CD8-positive, alpha-beta memory T cell (primary cell): Measurements from ENCODE around the gene SLC25A40. TPM values are rescaled to one million over a fixed set of nuclear protein-coding genes. Genes with fewer than 3 reads are reported as not detected.
"Not testable (repeated sequence)": the region's sequence is repeated elsewhere in the genome, so short reads cannot be mapped to it uniquely, and the experiment has no call there.

Experiments
- CTCF ChIA-PET: fragments of 350-600 bp; sonication (Branson Sonifier 250); formaldehyde crosslinking; loops from one replicate; lab custom pipeline; 2021; ENCODE audit warnings: antibody characterized with exemption; lab: Charles Lee
- POLR2A ChIA-PET: fragments of 350-600 bp; sonication (Branson Sonifier 250); formaldehyde crosslinking; loops from one replicate; lab custom pipeline; 2021; ENCODE audit warnings: antibody characterized with exemption; lab: Charles Lee
- DNase-seq, 5 donors: peaks; one replicate each; pipeline versions ENCODE4 v3.0.0 to v3.0.0-alpha.2; 2020 to 2022; ENCODE audit warnings: mixed read lengths in 1 of 5
- H3K27ac ChIP-seq: one replicate; pipeline ENCODE4 v1.7.0; 2013; ENCODE audit warnings: low read depth, mild to moderate bottlenecking, low read length, moderate library complexity
- H3K27me3 ChIP-seq: 2 replicates; pipeline ENCODE4 v1.7.0; 2013; ENCODE audit warnings: low read length, mild to moderate bottlenecking; ENCODE audit not compliant: insufficient read depth, poor library complexity, severe bottlenecking
- H3K36me3 ChIP-seq: 2 replicates; pipeline ENCODE4 v1.7.0; 2013; ENCODE audit warnings: mild to moderate bottlenecking, low read length, moderate library complexity; ENCODE audit not compliant: insufficient read depth
- H3K4me1 ChIP-seq: 2 replicates; pipeline ENCODE4 v1.7.0; 2013; ENCODE audit warnings: mild to moderate bottlenecking, low read length, moderate library complexity; ENCODE audit not compliant: insufficient read depth
- H3K4me3 ChIP-seq: 2 replicates; pipeline ENCODE4 v1.7.0; 2013; ENCODE audit warnings: mild to moderate bottlenecking, low read length
- H3K9me3 ChIP-seq: 2 replicates; pipeline ENCODE4 v1.7.0; 2013; ENCODE audit warnings: mild to moderate bottlenecking, low read length
- H3K27ac Mint-ChIP-seq, 8 donors: one replicate each; pipeline ENCODE4 v1.8.0; 2020 to 2021; ENCODE audit warnings: mixed read lengths in 8 of 8, mild to moderate bottlenecking in 6 of 8, inconsistent platforms in 3 of 8, moderate library complexity in 3 of 8
- H3K27me3 Mint-ChIP-seq, 2 donors: one replicate each; pipeline ENCODE4 v1.8.0; 2020 to 2021; ENCODE audit warnings: mixed read lengths in 2 of 2, mild to moderate bottlenecking in 1 of 2, moderate library complexity in 1 of 2
- H3K36me3 Mint-ChIP-seq, 3 donors: one replicate each; pipeline ENCODE4 v1.8.0; 2020 to 2021; ENCODE audit warnings: mixed read lengths in 3 of 3, inconsistent platforms in 1 of 3, mild to moderate bottlenecking in 1 of 3
- H3K4me1 Mint-ChIP-seq, 3 donors: one replicate each; pipeline ENCODE4 v1.8.0; 2020 to 2021; ENCODE audit warnings: mixed read lengths in 3 of 3, inconsistent platforms in 1 of 3, mild to moderate bottlenecking in 1 of 3
- H3K4me3 Mint-ChIP-seq, 7 donors: one replicate each; pipeline ENCODE4 v1.8.0; 2020 to 2021; ENCODE audit warnings: mixed read lengths in 7 of 7, mild to moderate bottlenecking in 6 of 7, moderate library complexity in 4 of 7, inconsistent platforms in 2 of 7
- H3K9me3 Mint-ChIP-seq, 5 donors: one replicate each; pipeline ENCODE4 v1.8.0; 2020 to 2022; ENCODE audit warnings: mixed read lengths in 5 of 5, mild to moderate bottlenecking in 3 of 5, moderate library complexity in 2 of 5, inconsistent platforms in 1 of 5
- polyA plus RNA-seq: library from polyadenylated mRNA; unstranded; fragments of 300-500 nt; fragmentation: Illumina TruSeq; gene quantifications from one replicate; pipeline ENCODE4 v1.2.3, GENCODE V29; 2021
- total RNA-seq, 2 experiments: library from RNA; stranded (reverse); gene quantifications; one replicate each; pipeline ENCODE4 v1.2.3, GENCODE V29; 2021

The SLC25A40 gene
- total and polyA plus RNA-seq, 3 experiments from 2014 or later, result 13.7 to 37.9 (median 32.8) TPM

- Mint-ChIP-seq H3K4me3 (no peak overlapping the region), H3K27me3 (no peaks in the 10 kb centered on the region), H3K9me3 (peaks cover 0 to 10% (median 3%) of the 10 kb centered on the region in 5 donors), H3K27ac (peak overlapping the region in 3 of 8 donors; percentile 0 to 31 (median 14)), H3K36me3 (peaks cover 6 to 24% (median 10%) of the 10 kb centered on the region in 3 donors), H3K4me1 (no peaks in the 10 kb centered on the region)
- DNase-seq, result no peak
- Histone ChIP-seq H3K4me3 (no peak overlapping the region), H3K9me3 (no peaks in the 10 kb centered on the region), H3K36me3 (no peaks in the 10 kb centered on the region), H3K27me3 (no peaks in the 10 kb centered on the region), H3K4me1 (no peaks in the 10 kb centered on the region), H3K27ac (no peak overlapping the region)
- ChIA-PET POLR2A (no interaction called here), CTCF (interaction anchor here (0.8 kb wide), 1 partner anchor 53 kb away, joined by 3 read pairs; no protein-coding TSS in a partner anchor)
Measured at GRCh38 chr7:87833130-87833529, 43.0 kb downstream of the SLC25A40 start.

GRCh38 chr7:87831097-87831496, 45.1 kb downstream of the SLC25A40 start:
- Mint-ChIP-seq H3K27ac (no peak overlapping the region), H3K4me1 (no peaks in the 10 kb centered on the region), H3K36me3 (peaks cover 6 to 21% (median 11%) of the 10 kb centered on the region in 3 donors), H3K4me3 (no peak overlapping the region), H3K9me3 (peaks cover 4 to 17% (median 6%) of the 10 kb centered on the region in 5 donors), H3K27me3 (no peaks in the 10 kb centered on the region)
- no peak overlapping the region for H3K27ac ChIP-seq
- CTCF ChIA-PET, result no interaction called here
- H3K4me3 ChIP-seq, result no peak overlapping the region
- H3K4me1 ChIP-seq, result no peaks in the 10 kb centered on the region
- no peaks in the 10 kb centered on the region for H3K36me3 ChIP-seq
- POLR2A ChIA-PET, result no interaction called here
- no peak for DNase-seq
- peaks cover under 1% of the 10 kb centered on the region for H3K9me3 ChIP-seq
- H3K27me3 ChIP-seq, result no peaks in the 10 kb centered on the region

GRCh38 chr7:87828383-87828782, 47.8 kb downstream of the SLC25A40 start:
- DNase-seq, H3K9me3 ChIP-seq, H3K4me3 ChIP-seq, H3K27ac ChIP-seq, H3K4me3 Mint-ChIP-seq, CTCF ChIA-PET, H3K27me3 ChIP-seq, H3K4me1 ChIP-seq, H3K4me1 Mint-ChIP-seq, H3K36me3 ChIP-seq, POLR2A ChIA-PET, H3K27me3 Mint-ChIP-seq, H3K27ac Mint-ChIP-seq: not testable (repeated sequence)
- peaks cover 12 to 43% (median 25%) of the 10 kb centered on the region in 5 donors for H3K9me3 Mint-ChIP-seq
- H3K36me3 Mint-ChIP-seq, result peaks cover 10 to 14% (median 13%) of the 10 kb centered on the region in 3 donors

- POLR2A ChIA-PET, H3K27me3 ChIP-seq, H3K27me3 Mint-ChIP-seq, H3K27ac ChIP-seq, H3K4me3 ChIP-seq, H3K4me1 Mint-ChIP-seq, H3K36me3 ChIP-seq, H3K4me3 Mint-ChIP-seq, H3K9me3 ChIP-seq, H3K27ac Mint-ChIP-seq, H3K4me1 ChIP-seq, CTCF ChIA-PET, DNase-seq: not testable (repeated sequence)
- peaks cover under 1 to 13% (median 2%) of the 10 kb centered on the region in 3 donors for H3K36me3 Mint-ChIP-seq
- H3K9me3 Mint-ChIP-seq, result peaks cover 12 to 53% (median 32%) of the 10 kb centered on the region in 5 donors
Measured at GRCh38 chr7:87825369-87825768, 50.8 kb downstream of the SLC25A40 start.

GRCh38 chr7:87822056-87822455, 54.1 kb downstream of the SLC25A40 start:
- H3K36me3 Mint-ChIP-seq, H3K27me3 ChIP-seq, POLR2A ChIA-PET, H3K27ac ChIP-seq, H3K9me3 ChIP-seq, H3K27me3 Mint-ChIP-seq, H3K27ac Mint-ChIP-seq, CTCF ChIA-PET, H3K36me3 ChIP-seq, H3K4me3 ChIP-seq, DNase-seq, H3K4me3 Mint-ChIP-seq, H3K4me1 Mint-ChIP-seq, H3K4me1 ChIP-seq: not testable (repeated sequence)
- peaks cover 12 to 41% (median 27%) of the 10 kb centered on the region in 5 donors for H3K9me3 Mint-ChIP-seq

GRCh38 chr7:87818336-87818735, 57.8 kb downstream of the SLC25A40 start:
- POLR2A ChIA-PET, result no interaction called here
- H3K27ac Mint-ChIP-seq, result no peak overlapping the region
- CTCF ChIA-PET, result no interaction called here

GRCh38 chr7:87816389-87816788, 59.8 kb downstream of the SLC25A40 start:
- Histone ChIP-seq H3K27me3 (no peaks in the 10 kb centered on the region), H3K9me3 (no peaks in the 10 kb centered on the region), H3K4me1 (no peaks in the 10 kb centered on the region), H3K4me3 (no peak overlapping the region), H3K27ac (no peak overlapping the region), H3K36me3 (no peaks in the 10 kb centered on the region)
- DNase-seq, result no peak
- ChIA-PET CTCF (no interaction called here), POLR2A (no interaction called here)
- peaks cover 0 to 6% (median 2%) of the 10 kb centered on the region in 3 donors for H3K4me1 Mint-ChIP-seq
- peaks cover 0 to 3% (median 2%) of the 10 kb centered on the region in 5 donors for H3K9me3 Mint-ChIP-seq
- H3K36me3 Mint-ChIP-seq, result no peaks in the 10 kb centered on the region
- H3K27me3 Mint-ChIP-seq, result peaks cover 6 to 7% of the 10 kb centered on the region in 2 donors
- no peak overlapping the region for H3K4me3 Mint-ChIP-seq
- no peak overlapping the region for H3K27ac Mint-ChIP-seq

More at GRCh38 chr7:87818336-87818735, 57.8 kb downstream of the SLC25A40 start:
- no peak overlapping the region for H3K4me3 Mint-ChIP-seq
- DNase-seq, result no peak
- Histone ChIP-seq H3K4me3 (no peak overlapping the region), H3K27me3 (no peaks in the 10 kb centered on the region), H3K36me3 (no peaks in the 10 kb centered on the region), H3K4me1 (no peaks in the 10 kb centered on the region), H3K27ac (no peak overlapping the region), H3K9me3 (no peaks in the 10 kb centered on the region)
- H3K9me3 Mint-ChIP-seq, result peaks cover 0 to 10% (median 5%) of the 10 kb centered on the region in 5 donors
- H3K36me3 Mint-ChIP-seq, result no peaks in the 10 kb centered on the region
- peaks cover 0 to 6% (median 2%) of the 10 kb centered on the region in 3 donors for H3K4me1 Mint-ChIP-seq
- peaks cover 6 to 7% of the 10 kb centered on the region in 2 donors for H3K27me3 Mint-ChIP-seq

- H3K27me3 Mint-ChIP-seq, result no peaks in the 10 kb centered on the region
- H3K36me3 ChIP-seq, result no peaks in the 10 kb centered on the region
- H3K36me3 Mint-ChIP-seq, result no peaks in the 10 kb centered on the region
- CTCF ChIA-PET, result no interaction called here
- POLR2A ChIA-PET, result no interaction called here
- H3K4me1 Mint-ChIP-seq, result no peaks in the 10 kb centered on the region
- no peak overlapping the region for H3K4me3 ChIP-seq
- H3K9me3 ChIP-seq, result no peaks in the 10 kb centered on the region
- no peak for DNase-seq
- H3K4me1 ChIP-seq, result no peaks in the 10 kb centered on the region
- H3K9me3 Mint-ChIP-seq, result no peaks in the 10 kb centered on the region
- no peak overlapping the region for H3K27ac ChIP-seq
- H3K4me3 Mint-ChIP-seq, result no peak overlapping the region
- H3K27me3 ChIP-seq, result no peaks in the 10 kb centered on the region
- no peak overlapping the region for H3K27ac Mint-ChIP-seq
Measured at GRCh38 chr7:87810726-87811125, 65.4 kb downstream of the SLC25A40 start.
